Gastroesophageal sphincter (tissue), 3 donors: Measurements from ENCODE around the gene PTGFRN.

ENCODE experiments used
- POLR2A ChIP-seq, 2 donors: fragments of 450-650 bp; IDR thresholded peaks; one replicate each; pipeline ENCODE4 v1.6.1; 2017; ENCODE audit warnings: antibody characterized with exemption in 2 of 2, mild to moderate bottlenecking in 2 of 2, moderate library complexity in 1 of 2
- TF ChIP-seq, protein P1 (sequence below), 4 experiments: fragments of 200-600 bp in 2 of 4; fragments of 450-650 bp in 2 of 4; sonication (generic) in 1 of 4; IDR thresholded peaks; one replicate each; pipeline ENCODE4 v1.5.1; 2017 to 2019; ENCODE audit warnings: antibody characterized with exemption in 4 of 4, mild to moderate bottlenecking in 2 of 4, moderate library complexity in 2 of 4

DNA sequence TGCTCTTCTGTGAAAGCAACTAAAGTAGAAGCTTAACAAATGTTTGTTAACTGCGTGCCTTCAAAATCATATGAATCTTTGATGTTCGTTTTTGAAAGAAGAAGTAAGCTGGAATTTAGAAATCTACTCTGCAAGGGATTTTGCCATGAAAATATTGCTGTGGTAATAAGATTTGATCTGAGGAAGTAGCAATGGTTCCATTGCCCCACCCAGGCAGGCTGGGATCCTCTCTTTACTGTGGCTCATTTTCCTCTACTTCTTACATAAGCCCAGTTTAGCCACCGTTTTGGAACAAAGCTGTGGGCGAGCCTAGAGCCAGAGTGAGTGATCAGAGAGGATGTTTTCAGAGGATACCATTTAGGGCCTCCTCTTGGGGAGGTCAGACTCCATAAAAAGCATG lies 20.3 kb upstream of the PTGFRN start:
- TF ChIP-seq, protein P1, sequence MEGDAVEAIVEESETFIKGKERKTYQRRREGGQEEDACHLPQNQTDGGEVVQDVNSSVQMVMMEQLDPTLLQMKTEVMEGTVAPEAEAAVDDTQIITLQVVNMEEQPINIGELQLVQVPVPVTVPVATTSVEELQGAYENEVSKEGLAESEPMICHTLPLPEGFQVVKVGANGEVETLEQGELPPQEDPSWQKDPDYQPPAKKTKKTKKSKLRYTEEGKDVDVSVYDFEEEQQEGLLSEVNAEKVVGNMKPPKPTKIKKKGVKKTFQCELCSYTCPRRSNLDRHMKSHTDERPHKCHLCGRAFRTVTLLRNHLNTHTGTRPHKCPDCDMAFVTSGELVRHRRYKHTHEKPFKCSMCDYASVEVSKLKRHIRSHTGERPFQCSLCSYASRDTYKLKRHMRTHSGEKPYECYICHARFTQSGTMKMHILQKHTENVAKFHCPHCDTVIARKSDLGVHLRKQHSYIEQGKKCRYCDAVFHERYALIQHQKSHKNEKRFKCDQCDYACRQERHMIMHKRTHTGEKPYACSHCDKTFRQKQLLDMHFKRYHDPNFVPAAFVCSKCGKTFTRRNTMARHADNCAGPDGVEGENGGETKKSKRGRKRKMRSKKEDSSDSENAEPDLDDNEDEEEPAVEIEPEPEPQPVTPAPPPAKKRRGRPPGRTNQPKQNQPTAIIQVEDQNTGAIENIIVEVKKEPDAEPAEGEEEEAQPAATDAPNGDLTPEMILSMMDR (IDR thresholded peaks at IDR 0.05) = no peak
- TF ChIP-seq POLR2A (IDR thresholded peaks at IDR 0.05) = no peak
